ENCODE measurements around the gene TMEM185B.

Gene TMEM185B

GRCh38 chr2:120230515-120231471 is 7.6 kb upstream of the TMEM185B start:
- DNase-seq: no peak

DNA sequence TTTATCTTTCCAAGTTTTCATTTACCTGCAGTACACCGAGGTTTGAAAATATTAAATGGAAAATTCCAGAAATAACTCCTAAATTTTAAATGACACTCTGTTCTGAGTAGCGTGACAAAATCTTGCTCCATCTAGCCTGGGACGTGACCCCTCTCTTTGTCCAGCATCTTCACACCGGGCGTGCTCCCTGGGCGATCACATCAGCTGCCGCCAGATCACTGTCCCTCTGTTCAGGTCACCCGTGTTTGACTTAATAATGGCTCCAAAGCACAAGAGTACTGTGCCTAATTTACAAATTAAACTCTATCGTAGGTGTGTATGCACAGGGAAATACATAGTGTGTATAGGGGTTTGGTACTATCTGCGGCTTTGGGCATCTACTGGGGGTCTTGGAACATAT is 6.1 kb upstream of the TMEM185B start:
- no peak for DNase-seq

DNA sequence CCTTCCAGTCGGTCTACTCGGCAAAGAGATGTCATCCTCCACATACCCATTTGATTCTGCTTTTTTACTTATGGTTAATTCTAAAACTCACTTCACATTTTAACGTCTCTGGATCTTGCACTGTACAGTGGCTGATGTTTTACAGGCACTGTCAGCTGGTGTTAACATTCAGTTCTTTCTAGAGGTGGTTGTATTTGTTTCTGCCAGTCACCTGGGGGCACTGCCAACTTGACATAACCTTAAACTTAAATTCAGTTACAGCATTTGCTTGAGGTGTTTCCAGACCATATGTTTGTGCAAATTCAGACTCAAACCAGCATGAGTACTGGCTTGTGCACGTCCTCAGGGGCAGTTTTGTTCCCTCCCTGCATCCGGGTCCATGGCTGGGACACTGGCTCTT is 5.3 kb upstream of the TMEM185B start:
- DNase-seq: no peak

- DNase-seq: no peak
Observed at GRCh38 chr2:120227111-120227991, 4.2 kb upstream of the TMEM185B start.

DNA sequence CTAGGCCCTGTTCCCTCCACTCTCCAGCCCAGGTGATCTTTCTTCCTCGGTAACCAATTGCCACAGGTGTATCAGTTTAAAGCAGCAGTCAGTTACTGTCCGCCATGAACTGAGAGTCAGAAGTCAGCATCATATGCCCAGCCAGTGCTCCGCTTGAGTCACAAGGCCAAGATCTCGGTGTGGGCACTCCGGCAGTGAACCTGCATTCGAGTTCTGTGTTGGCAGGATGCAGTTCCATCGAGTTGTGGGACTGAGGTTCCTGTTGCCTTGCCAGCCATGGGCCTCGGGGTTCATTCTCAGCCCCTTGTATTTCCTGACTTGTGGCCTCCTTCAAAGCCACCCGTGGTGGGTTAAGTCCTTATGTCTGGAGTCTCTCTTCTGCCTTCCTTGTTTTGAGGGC is 3.1 kb upstream of the TMEM185B start:
- DNase-seq: no peak

- no peak for DNase-seq
Observed at GRCh38 chr2:120225549-120226065, 2.4 kb upstream of the TMEM185B start.

DNA sequence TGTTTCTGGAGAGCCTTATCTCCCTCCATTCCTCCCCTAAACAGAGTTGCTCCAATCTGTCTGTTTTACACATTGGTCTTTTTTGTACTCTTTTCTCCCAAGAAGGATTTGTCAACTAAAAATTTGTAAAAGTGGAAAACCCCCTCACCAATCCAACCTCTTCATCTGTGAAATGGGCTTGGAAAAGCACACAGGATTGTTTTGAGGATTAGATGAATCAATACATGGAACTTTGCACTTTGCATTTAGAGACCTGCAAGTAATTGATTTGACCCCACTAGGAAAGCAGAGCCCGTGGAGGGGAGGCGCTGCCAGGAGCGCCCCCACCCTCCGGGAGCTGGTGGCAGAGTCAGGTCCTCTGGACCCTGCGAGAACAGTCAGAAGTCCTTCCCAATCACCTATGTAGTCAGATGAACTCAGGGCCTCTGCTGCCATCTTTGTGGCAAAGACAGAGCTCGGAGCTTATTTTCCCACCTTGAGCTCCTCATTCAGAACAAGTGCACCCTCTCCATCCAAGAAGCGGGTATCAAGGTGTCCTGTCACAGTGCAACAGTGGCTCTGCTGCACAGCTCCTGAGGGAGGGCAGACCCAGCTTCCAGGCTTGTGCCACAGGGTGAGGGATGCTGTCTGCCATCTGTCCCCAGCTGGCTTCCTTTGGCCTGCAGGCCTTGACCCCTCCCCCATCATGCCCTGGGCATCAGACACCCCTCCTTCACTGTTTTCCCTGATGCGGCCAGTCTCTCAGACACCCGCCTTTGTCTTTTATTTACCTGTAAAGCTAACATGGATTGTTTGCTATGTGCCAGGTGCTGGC is 1.7 kb upstream of the TMEM185B start:
- no peak for DNase-seq

DNA sequence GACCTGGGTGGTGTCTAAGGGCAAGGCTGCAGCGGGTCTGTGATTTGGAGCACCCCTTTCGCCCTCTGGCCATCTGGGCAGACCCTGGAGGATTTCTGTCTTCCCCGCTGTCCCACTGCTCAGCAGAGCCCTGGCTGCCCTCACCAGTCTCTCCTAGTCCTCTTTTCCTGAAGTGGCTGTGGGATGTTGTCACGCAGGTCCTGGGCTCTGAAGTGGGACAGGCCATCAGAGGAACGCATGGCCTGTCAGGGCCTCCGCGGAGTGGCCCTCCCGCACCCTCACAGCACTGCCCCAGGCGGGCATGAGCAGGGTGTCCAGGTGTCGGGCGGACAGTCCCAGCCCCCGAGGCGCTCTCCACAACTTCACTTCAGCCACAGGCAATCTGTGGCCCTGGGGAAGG is 1.1 kb upstream of the TMEM185B start:
- no peak for DNase-seq

- no peak for DNase-seq
Observed at GRCh38 chr2:120222186-120223033, 790 bp downstream of the TMEM185B start.

GRCh38 chr2:120221616-120222015 is 1.6 kb downstream of the TMEM185B start:
- no peak for DNase-seq

GRCh38 chr2:120220756-120221155 is 2.4 kb downstream of the TMEM185B start:
- no peak for DNase-seq

DNA sequence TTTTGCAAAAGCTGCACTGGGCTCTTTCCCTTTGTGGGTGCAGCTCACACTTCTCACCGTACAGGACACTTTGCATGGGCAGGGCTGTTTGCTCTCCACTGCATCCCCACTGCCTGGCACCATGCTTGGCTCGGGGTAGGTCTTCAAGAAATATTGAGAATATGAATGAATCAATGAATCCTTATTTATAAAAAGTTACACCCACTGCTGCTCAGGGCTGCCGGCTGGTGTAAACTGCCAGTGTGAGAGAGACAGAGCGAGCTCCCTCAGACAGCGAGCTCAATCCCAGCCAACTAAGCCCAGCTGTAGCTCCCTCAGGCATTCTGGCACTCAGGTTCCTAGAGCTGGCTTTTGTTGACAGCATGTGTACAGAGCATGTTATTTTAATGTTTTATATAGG is 3.4 kb downstream of the TMEM185B start:
- DNase-seq: no peak

DNA sequence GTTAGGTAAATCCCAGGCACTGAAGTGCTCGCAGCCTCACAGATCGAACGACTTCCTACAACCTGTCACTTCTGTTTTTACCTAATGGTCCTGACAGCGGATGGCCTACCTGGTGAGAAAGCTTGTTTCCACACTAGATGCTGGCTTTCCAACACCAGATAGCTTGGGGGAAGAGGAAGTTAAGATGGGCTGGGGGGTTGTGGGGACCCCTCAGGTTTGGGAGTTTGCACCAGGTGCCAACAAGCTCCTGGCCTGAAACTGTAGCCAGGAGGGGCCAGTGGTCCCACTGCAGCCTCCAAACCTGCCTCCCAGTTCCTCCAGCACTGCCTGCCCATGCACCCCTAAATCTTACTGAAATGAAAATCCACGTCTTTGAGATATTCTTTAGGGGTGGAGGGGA is 3.9 kb downstream of the TMEM185B start:
- DNase-seq: no peak

DNA sequence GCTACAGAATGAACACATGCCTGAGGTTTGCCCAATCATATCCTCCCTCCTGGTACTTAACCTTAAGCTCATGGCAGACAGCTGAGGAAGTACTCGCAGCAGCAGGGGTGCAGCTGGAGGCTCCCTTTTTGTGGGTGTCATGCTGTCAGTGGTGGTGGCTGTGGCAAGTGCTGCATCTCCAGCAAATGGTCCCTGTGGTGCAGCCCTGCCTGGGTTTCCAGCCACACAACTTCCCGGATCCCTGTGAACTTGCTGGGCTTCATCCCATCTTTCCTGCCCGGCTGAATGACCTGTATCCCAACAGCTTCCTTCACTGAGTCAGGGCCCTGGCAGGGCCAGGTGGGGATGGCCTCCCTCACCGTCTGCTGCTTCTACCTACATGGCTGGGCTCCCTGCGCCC is 5.0 kb downstream of the TMEM185B start:
- DNase-seq: no peak

- DNase-seq: no peak
Observed at GRCh38 chr2:120210270-120210693, 12.9 kb downstream of the TMEM185B start.

GRCh38 chr2:120209427-120210269 is 13.6 kb downstream of the TMEM185B start:
- no peak for DNase-seq

DNA sequence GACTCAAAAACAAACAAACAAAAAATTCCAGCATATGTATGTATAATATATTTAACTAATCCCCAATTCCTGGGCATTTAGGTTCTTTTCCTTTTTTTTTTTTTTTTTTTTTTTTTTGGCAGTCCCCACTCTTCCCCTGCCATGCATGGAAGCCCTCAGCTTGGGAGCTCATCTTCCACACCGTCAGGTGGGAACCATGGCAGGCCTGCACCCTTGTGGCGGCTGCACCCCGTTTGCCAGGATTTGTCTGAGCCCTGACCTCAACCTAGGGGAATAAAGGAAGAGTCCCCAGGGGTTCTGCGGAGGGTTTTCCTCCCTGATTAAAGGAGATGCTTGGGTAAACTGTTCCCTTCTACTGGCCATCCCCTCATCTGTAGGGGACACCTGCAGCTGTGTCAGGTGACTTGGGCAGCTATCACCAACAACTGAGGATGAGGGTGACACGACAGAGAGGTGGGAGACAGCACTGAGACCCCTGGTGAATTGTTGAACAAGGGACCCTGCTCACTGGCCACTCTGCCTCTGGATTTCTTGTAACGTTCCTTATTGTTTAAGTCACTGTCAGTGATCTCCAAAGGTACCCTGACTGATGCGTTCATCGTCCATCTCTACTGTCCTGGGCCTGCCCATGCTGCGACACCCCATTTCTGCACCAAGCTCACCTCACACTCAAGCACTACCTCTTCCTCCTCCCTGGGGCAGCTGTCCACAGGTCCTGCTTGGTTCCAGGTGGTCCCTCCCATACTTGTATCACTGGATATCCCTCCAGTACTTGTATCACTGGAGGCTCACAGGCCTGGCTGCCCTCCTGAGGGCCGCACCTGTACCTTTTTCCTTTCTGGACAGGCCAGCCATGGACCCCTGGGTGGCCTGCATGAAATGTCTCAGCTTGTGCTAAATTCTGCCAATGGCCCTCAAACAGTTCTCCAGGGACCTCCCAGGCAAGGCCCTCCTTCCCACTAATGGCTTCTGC is 14.5 kb downstream of the TMEM185B start:
- no peak for DNase-seq

- no peak for DNase-seq
Observed at GRCh38 chr2:120206022-120206581, 17.1 kb downstream of the TMEM185B start.

All from T-helper 9 cell (primary cell).